NCI-H69 (cell line): ENCODE measurements around the gene PTPRN2.
A peak's percentile ranks its signal among the peaks of the same experiment; 100 is the strongest.
"Not testable (repeated sequence)": the region's sequence is repeated elsewhere in the genome, so short reads cannot be mapped to it uniquely, and the experiment has no call there.

Experiments
- DNase-seq: peaks from one replicate; lab custom pipeline; 2025; lab: John Stamatoyannopoulos, UW

PTPRN2 gene

GRCh38 chr7:158385496-158386354 is 201.9 kb downstream of the PTPRN2 start:
- not testable (repeated sequence) for DNase-seq

DNA sequence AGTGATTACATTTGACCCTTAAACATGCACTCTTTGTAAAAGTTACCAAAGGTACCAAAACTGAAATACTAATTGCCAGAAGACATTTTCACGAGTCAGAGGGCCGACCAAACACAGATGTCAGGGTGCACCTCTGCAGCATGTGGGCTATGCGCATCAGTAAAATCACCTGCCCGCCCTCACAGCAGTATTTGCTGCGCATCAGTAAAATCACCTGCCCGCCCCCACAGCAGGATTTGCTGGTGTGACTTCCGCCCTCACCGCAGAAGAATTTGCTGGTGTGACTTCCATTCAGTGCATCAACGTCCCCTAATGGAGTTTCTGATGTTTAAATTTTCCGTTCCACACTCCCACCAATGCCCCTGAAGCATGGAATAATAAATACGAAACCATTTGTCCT is 202.9 kb downstream of the PTPRN2 start:
- DNase-seq = peak; percentile 91

- no peak for DNase-seq
These were observed 204.0 kb downstream of the PTPRN2 start for GRCh38 chr7:158383665-158384064.

DNA sequence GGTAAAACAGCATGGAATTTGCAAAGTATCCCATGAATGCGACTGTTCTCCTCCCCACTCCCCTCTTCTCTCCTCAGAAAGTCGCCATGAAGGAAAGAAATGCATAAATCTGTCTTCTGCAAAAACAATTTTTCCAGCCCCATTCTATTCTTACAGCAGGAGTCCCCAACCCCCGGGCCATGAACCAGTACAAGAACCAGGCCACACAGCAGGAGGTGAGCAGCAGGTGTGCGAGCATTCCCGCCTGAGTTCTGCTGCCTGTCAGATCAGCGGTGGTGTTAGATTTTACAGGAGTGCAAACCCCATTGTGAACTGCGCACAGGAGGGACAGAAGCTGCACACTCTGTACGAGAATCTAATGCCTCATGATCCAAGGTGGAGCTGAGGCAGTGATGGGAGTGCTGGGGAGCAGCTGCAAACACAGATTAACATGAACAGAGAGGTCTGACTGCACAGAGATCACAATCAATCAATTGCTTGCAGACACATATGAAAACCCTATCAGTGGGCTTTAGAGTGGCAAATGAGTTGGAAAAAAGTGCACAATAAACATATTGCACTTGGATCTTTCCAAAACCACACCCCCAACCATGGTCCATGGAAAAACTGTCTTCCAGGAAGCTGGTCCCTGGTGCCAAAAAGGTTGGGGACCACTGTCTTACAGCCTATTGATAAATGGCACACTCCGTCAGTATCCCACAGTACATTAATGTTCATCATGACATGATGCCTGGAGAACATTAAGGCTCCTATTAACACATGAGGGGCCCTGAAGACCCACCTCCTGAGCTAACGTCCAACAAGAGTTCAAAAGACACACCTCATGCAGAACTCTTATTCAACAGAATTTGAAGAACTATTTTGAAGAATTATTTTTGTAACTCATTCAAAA is 205.0 kb downstream of the PTPRN2 start:
- peak; percentile 37 for DNase-seq

- no peak for DNase-seq
These were observed 205.7 kb downstream of the PTPRN2 start for GRCh38 chr7:158381956-158382355.

- no peak for DNase-seq
These were observed 208.6 kb downstream of the PTPRN2 start for GRCh38 chr7:158378978-158379377.

DNA sequence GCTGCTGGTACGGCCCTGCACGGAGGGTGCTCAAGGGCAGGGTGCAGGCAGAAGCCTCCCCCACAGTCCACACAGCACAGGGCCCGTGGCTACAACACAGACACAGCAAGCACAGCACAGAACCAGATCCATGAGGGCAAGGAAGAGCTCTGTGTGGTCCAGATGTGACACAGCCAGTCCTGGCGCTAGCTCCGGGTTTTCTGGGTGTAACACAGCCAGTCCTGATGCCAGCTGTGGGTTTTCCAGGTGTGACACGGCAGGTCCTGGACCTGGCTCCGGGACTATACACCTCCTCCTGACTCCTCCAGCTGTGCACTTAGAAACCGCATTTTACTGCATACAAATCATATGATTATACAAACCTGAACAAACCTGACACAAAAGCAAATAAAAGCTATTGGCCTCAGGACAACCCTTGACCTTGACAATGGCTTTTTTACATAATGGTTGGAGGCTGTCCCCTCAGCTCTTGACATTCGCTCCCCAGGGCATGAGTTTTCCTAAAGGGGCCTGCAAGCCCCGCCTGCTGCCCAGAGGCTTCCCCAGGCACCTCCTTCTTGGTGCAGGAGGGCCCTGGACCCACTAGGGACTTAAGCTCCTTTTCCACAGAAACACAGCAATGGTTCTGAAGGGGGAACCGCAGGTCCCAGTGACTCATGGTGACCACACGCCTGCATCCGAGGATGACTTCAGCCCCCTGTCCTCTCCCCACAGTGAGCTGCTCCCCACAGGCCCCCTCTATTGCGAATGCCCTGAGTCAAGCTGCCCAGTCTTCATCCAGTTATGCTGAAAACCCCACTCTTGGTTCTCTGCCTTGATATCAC is 209.6 kb downstream of the PTPRN2 start:
- DNase-seq = peak; percentile 75

- DNase-seq = not testable (repeated sequence)
These were observed 210.8 kb downstream of the PTPRN2 start for GRCh38 chr7:158376839-158377186.

DNA sequence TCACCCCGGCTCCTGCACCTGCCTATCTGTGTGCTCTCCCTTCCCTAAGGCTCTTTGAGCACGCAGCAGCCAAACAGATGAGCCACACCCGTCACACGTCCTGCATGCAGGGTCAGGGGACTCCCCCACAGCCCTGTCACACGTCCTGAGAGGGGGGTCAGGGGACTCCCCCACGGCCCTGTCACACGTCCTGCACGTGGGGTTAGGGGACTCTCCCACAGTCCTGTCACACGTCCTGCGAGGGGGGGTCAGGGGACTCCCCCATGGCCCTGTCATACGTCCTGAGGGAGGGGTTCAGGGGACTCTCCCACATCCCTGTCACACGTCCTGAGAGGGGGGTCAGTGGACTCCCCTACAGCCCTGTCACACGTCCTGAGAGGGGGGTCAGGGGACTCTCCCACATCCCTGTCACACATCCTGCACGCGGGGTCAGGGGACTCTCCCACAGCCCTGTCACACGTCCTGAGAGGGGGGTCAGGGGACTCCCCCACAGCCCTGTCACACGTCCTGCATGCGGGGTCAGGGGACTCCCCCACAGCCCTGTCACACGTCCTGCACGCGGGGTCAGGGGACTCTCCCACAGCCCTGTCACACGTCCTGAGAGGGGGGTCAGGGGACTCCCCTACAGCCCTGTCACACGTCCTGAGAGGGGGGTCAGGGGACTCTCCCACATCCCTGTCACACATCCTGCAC is 211.3 kb downstream of the PTPRN2 start:
- DNase-seq = peak; percentile 21

GRCh38 chr7:158375034-158375433 is 212.6 kb downstream of the PTPRN2 start:
- DNase-seq = peak; percentile 75

DNA sequence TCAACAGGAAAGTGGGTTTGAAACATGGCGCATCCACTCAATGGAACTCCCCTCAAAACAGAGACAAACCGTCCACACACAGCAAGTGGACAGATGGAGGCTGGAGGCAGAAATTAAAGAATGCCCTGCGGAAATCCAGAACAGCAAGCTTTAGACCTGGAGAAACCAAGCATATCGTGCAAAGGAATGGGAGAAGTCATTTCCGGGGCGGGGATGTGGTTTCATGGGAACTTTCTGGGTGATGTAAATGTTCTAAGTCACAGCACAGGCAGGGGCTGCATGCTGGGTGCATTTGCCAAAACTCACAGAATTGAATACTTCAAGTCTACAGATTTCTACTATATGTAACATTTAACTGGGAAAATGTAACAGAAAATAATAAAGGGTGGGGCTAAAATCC is 213.0 kb downstream of the PTPRN2 start:
- no peak for DNase-seq

DNA sequence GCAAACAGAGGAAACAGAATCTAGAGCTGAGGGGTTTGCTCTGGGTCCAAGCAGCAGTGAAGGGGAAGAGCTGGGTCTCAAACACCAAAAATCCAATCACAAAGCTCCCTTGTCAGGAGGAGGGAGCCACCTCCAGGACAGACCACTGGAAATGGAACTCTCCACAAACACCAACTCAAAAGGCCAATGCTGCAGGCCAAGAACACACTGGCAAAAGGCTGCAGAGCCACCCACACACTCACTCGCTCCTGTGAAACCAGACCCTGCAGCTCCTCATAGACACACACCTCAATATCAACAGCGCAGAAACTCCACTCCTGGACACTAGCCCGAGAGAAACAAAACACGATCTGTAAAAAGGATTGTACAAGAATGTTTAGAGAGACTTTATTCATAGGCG is 213.5 kb downstream of the PTPRN2 start:
- DNase-seq = no peak

DNA sequence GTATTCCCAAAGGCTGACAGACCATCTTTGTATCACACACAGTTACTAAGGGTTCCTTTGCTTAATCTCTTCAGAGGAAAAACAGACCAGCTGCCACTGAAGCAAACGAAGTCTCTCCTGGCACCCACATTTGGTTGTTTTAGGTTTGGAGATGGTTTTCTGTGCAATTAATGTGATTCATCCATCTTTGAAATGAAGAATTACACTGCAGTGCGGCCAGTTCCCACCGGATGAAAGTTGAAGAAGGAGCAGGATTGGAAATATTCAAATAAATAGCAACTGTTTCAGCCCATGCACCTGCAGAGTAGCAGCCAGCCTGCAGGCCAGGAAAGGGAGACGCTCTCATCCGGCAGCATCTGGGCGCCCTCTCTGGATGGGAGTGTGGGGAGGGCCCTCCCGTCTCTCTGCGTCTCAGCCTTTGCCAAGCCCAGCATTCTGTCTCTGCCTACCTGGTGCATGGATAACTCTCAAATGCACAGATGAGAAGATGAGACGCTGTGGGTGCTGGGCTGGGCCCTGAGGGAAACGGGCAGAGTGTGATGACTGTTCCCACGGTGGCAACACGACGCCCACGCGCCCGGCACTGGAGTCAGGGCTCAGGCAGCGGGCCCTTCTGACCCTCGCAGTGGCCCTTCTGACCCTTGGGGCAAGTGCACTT is 214.0 kb downstream of the PTPRN2 start:
- DNase-seq = no peak

DNA sequence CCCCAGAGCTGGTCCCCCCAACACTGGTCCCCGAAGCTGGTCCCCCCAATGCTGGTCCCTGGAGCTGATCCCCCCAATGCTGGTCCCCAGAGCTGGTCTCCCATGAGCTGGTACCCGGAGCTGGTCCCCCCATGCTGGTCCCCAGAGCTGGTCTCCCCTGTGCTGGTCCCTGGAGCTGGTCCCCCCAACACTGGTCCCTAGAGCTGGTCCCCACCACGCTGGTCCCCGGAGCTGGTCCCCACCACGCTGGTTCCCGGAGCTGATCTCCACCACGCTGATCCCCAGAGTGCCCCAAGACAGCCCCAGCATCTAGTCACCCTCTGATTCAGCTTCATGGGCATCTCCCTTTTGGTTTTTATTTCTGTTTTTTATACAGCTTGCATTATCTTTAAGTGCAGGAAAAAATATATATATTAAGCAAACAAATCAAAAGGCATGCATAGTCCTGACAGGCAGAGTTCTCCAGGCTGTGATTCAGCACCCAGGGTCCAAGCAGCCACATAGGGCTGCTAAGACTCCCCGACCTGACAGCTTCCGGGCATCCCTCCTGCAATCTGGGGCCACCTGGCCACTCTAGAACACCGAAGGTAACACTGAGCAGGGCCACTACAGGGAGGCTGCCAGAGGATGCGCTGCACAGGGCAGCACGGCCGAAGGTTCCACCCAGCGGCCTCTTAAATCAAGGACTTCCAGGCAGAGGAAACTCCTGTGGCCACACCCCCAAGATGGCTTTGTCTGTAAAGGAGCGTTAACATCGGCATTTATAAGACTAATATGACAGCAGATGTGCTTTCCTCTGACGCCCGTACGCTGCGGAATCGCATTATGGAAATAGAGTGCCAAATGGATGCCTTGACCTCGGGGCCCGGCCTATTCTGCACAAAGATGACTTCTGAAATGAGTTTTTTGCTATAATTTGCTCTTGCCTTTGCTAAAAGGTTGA is 215.0 kb downstream of the PTPRN2 start:
- no peak for DNase-seq

- no peak for DNase-seq
These were observed 215.8 kb downstream of the PTPRN2 start for GRCh38 chr7:158371856-158372255.

- DNase-seq = no peak
These were observed 217.8 kb downstream of the PTPRN2 start for GRCh38 chr7:158369866-158370265.

DNA sequence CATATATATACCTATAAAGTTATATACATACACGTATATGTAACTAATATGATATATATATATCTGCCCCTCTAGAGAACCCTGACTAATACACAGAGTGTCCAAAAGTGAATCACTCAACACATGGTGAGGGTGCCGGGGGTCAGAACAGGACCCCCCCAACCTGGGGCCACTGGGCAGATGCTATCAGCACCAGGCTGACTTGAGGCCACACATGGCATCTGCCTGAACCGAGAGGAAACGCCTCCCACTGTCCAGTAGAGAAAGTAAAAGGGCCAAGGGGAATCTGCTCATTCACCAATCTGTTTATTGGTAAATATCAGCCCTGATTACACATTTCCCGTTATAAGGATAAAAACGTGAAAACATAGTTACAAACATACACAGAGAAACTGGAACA is 218.3 kb downstream of the PTPRN2 start:
- no peak for DNase-seq

- DNase-seq = no peak
These were observed 219.2 kb downstream of the PTPRN2 start for GRCh38 chr7:158368449-158368848.

GRCh38 chr7:158367634-158367982 is 220.0 kb downstream of the PTPRN2 start:
- DNase-seq = no peak
